Natural killer cell (primary cell): Measurements from ENCODE around the gene CERS6. TPM values are rescaled to one million over a fixed set of nuclear protein-coding genes. Genes with fewer than 3 reads are reported as not detected.

Source experiments
- ATAC-seq, 3 donors: fragments of 150-1000 bp in 2 of 3; fragments of 200-7000 bp in 1 of 3; cut with Tn5 transposase; 1 replicate in 1 of 3; 2 replicates in 2 of 3; pipeline ENCODE4 v1.10.0; 2021; ENCODE audit warnings: mild to moderate bottlenecking in 2 of 3, moderate library complexity in 2 of 3
- DNase-seq, 2 donors: peaks; one replicate each; pipeline versions ENCODE4 v3.0.0 to v3.0.0-alpha.2; 2013 to 2021; ENCODE audit warnings: mixed read lengths in 1 of 2
- H3K27ac ChIP-seq: one replicate; pipeline ENCODE4 v1.5.1; 2013; ENCODE audit warnings: mild to moderate bottlenecking, low read length
- H3K27me3 ChIP-seq: one replicate; pipeline ENCODE4 v1.6.1; 2013; ENCODE audit warnings: low read length; ENCODE audit not compliant: control insufficient read depth, insufficient read depth
- H3K36me3 ChIP-seq: one replicate; pipeline ENCODE4 v1.6.1; 2013; ENCODE audit warnings: low read length; ENCODE audit not compliant: control insufficient read depth, insufficient read depth
- H3K4me1 ChIP-seq: one replicate; pipeline ENCODE4 v1.6.1; 2013; ENCODE audit warnings: low read length; ENCODE audit not compliant: control insufficient read depth, insufficient read depth
- H3K4me3 ChIP-seq: one replicate; pipeline ENCODE4 v1.5.1; 2013; ENCODE audit warnings: low read length
- H3K9me3 ChIP-seq: one replicate; pipeline ENCODE4 v1.6.1; 2013; ENCODE audit warnings: low read length; ENCODE audit not compliant: control insufficient read depth, insufficient read depth
- H3K27ac Mint-ChIP-seq, 2 donors: one replicate each; pipeline ENCODE4 v1.8.0; 2022; ENCODE audit warnings: mild to moderate bottlenecking in 2 of 2, mixed read lengths in 2 of 2, moderate library complexity in 1 of 2
- H3K27me3 Mint-ChIP-seq, 2 donors: one replicate each; pipeline ENCODE4 v1.8.0; 2022; ENCODE audit warnings: low read depth in 2 of 2, mixed read lengths in 2 of 2
- H3K36me3 Mint-ChIP-seq: one replicate; pipeline ENCODE4 v1.8.0; 2022; ENCODE audit warnings: mixed read lengths
- H3K4me1 Mint-ChIP-seq, 2 donors: one replicate each; pipeline ENCODE4 v1.8.0; 2022; ENCODE audit warnings: mixed read lengths in 2 of 2
- H3K4me3 Mint-ChIP-seq: one replicate; pipeline ENCODE4 v1.8.0; 2022; ENCODE audit warnings: mild to moderate bottlenecking, moderate library complexity, mixed read lengths
- H3K9me3 Mint-ChIP-seq, 2 donors: one replicate each; pipeline ENCODE4 v1.8.0; 2022; ENCODE audit warnings: mixed read lengths in 2 of 2
- CTCF ChIP-seq: fragments of 200-600 bp; IDR thresholded peaks from one replicate; pipeline ENCODE4 v1.8.0; 2022; ENCODE audit warnings: antibody characterized with exemption
- WGBS: methylation state at CpG from one replicate; pipeline ENCODE4 v1.1.7; 2013; ENCODE audit warnings: missing lambda C conversion rate; ENCODE audit not compliant: insufficient coverage; 5-methylcytosine and 5-hydroxymethylcytosine counted together
- intact Hi-C: fragments of 100-400 bp; cut with micrococcal nuclease; formaldehyde crosslinking; loops from one replicate; pipeline ENCODE4 v1.14.2; 2022
- total RNA-seq, 4 donors: library from RNA; stranded (reverse); fragments of 120-200 nt in 1 of 4; gene quantifications; one replicate each; pipeline versions ENCODE4 v1.2.3 to v1.2.4, GENCODE V29; 2013 to 2022

CERS6 gene
- total RNA-seq, 3 donors from 2014 or later (not counting 1 experiment from before 2014, with no cell fraction given) = 9.1 to 13.5 (median 11.8) TPM

GRCh38 chr2:168584911-168585310 lies 128.8 kb downstream of the CERS6 start:
- Mint-ChIP-seq H3K27ac (peak overlapping the region; percentile 85 to 90), H3K4me1 (peaks cover 37 to 47% of the 10 kb centered on the region in 2 donors), H3K4me3 (no peak overlapping the region), H3K27me3 (no peaks in the 10 kb centered on the region), H3K36me3 (no peaks in the 10 kb centered on the region), H3K9me3 (no peaks in the 10 kb centered on the region)
- Histone ChIP-seq H3K27me3 (no peaks in the 10 kb centered on the region), H3K4me3 (no peak overlapping the region), H3K4me1 (peaks cover 12% of the 10 kb centered on the region), H3K9me3 (no peaks in the 10 kb centered on the region), H3K36me3 (no peaks in the 10 kb centered on the region), H3K27ac (no peak overlapping the region)
- intact Hi-C loops = no loop called here
- TF ChIP-seq CTCF = no peak
- DNase-seq (no peak), ATAC-seq (no peak)

DNA sequence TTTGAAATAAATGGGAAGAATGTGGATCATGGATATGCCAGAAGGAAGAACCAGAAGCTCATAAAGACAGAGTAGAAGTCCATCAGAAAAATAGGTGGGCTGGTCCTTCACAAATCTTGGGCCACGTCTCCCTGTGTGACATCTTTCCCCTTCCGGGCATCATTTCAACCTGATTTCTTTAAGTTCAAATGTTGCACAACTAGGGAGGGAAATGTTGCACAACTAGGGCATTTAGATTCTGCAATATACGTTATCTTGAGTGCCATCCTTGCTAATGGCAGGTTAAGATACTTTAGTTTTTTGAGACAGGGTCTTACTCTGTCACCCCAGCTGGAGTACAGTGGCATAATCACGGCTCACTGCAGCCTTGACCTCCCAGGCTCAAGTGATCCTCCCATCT lies 129.6 kb downstream of the CERS6 start:
- no peaks in the 10 kb centered on the region for H3K36me3 ChIP-seq
- no peak overlapping the region for H3K27ac Mint-ChIP-seq
- no peaks in the 10 kb centered on the region for H3K27me3 Mint-ChIP-seq
- H3K9me3 ChIP-seq = no peaks in the 10 kb centered on the region
- TF ChIP-seq CTCF = no peak
- ATAC-seq = no peak
- H3K4me1 Mint-ChIP-seq = peaks cover 37 to 43% of the 10 kb centered on the region in 2 donors
- H3K4me1 ChIP-seq = peaks cover 12% of the 10 kb centered on the region
- no peak overlapping the region for H3K27ac ChIP-seq
- H3K4me3 ChIP-seq = no peak overlapping the region
- H3K9me3 Mint-ChIP-seq = no peaks in the 10 kb centered on the region
- intact Hi-C loops = no loop called here
- H3K4me3 Mint-ChIP-seq = no peak overlapping the region
- H3K36me3 Mint-ChIP-seq = no peaks in the 10 kb centered on the region
- 94% methylated on average over 4 of the region's 4 CpGs for WGBS
- no peak for DNase-seq
- H3K27me3 ChIP-seq = no peaks in the 10 kb centered on the region

GRCh38 chr2:168587307-168587706 lies 131.2 kb downstream of the CERS6 start:
- no peak overlapping the region for H3K4me3 ChIP-seq
- TF ChIP-seq CTCF = no peak
- peaks cover 29 to 42% of the 10 kb centered on the region in 2 donors for H3K4me1 Mint-ChIP-seq
- H3K27ac Mint-ChIP-seq = no peak overlapping the region
- H3K9me3 ChIP-seq = no peaks in the 10 kb centered on the region
- H3K4me1 ChIP-seq = peaks cover 6% of the 10 kb centered on the region
- H3K36me3 ChIP-seq = no peaks in the 10 kb centered on the region
- H3K9me3 Mint-ChIP-seq = no peaks in the 10 kb centered on the region
- ATAC-seq = no peak
- no peak overlapping the region for H3K4me3 Mint-ChIP-seq
- H3K27ac ChIP-seq = no peak overlapping the region
- H3K27me3 ChIP-seq = no peaks in the 10 kb centered on the region
- no peaks in the 10 kb centered on the region for H3K27me3 Mint-ChIP-seq
- no peak for DNase-seq
- no peaks in the 10 kb centered on the region for H3K36me3 Mint-ChIP-seq
- WGBS = 80% methylated on average over 2 of the region's 2 CpGs
- intact Hi-C loops = no loop called here
